GM10248 (cell line): ENCODE results near the gene SNURF.
"Not testable (repeated sequence)": the region's sequence is repeated elsewhere in the genome, so short reads cannot be mapped to it uniquely, and the experiment has no call there.

Experiments
- CTCF ChIA-PET: fragments of 300-600 bp; sonication (Branson Sonifier 250); formaldehyde crosslinking; extraction: SDS; loops from one replicate; lab custom pipeline; 2021; ENCODE audit warnings: antibody characterized with exemption; lab: Yijun Ruan, JAX
- POLR2A ChIA-PET: fragments of 350-650 bp; sonication (Branson Sonifier 250); formaldehyde crosslinking; extraction: SDS; loops from one replicate; lab custom pipeline; 2020; ENCODE audit warnings: antibody characterized with exemption; lab: Yijun Ruan, JAX
- DNase-seq: peaks from one replicate; pipeline ENCODE4 v3.0.0; 2012; ENCODE audit errors: extremely low spot score
- TF ChIP-seq, protein P1 (sequence below): IDR thresholded peaks from 2 replicates; pipeline ENCODE4 v1.5.1; 2012; ENCODE audit warnings: mild to moderate bottlenecking, low read depth; ENCODE audit errors: extremely low read depth, missing control alignments, control extremely low read depth

The SNURF gene

DNA sequence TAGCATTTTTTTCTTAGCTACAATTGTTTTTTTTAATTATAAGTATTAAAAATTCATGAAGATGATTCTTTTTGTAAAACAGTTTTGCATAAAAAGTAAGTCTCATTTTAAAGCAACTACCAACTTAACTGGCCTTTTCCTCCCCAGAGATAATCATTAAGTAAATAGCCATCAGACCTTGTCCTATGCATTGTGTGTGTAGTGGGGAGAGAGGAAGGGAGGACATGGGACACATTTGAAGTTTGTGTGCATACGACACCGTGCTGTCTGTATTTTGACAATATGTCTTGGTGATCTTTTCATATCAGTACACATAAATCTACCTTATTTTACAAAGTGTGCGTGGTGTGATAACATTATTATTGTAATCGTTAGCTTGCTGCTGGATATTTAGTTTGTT, 8.1 kb downstream of the SNURF start:
- no peak for DNase-seq
- TF ChIP-seq, protein P1, sequence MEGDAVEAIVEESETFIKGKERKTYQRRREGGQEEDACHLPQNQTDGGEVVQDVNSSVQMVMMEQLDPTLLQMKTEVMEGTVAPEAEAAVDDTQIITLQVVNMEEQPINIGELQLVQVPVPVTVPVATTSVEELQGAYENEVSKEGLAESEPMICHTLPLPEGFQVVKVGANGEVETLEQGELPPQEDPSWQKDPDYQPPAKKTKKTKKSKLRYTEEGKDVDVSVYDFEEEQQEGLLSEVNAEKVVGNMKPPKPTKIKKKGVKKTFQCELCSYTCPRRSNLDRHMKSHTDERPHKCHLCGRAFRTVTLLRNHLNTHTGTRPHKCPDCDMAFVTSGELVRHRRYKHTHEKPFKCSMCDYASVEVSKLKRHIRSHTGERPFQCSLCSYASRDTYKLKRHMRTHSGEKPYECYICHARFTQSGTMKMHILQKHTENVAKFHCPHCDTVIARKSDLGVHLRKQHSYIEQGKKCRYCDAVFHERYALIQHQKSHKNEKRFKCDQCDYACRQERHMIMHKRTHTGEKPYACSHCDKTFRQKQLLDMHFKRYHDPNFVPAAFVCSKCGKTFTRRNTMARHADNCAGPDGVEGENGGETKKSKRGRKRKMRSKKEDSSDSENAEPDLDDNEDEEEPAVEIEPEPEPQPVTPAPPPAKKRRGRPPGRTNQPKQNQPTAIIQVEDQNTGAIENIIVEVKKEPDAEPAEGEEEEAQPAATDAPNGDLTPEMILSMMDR = no peak
- ChIA-PET POLR2A (no interaction called here), CTCF (interaction anchor here (0.6 kb wide), 1 partner anchor 19 kb away, joined by 3 read pairs; no protein-coding TSS in a partner anchor)

DNA sequence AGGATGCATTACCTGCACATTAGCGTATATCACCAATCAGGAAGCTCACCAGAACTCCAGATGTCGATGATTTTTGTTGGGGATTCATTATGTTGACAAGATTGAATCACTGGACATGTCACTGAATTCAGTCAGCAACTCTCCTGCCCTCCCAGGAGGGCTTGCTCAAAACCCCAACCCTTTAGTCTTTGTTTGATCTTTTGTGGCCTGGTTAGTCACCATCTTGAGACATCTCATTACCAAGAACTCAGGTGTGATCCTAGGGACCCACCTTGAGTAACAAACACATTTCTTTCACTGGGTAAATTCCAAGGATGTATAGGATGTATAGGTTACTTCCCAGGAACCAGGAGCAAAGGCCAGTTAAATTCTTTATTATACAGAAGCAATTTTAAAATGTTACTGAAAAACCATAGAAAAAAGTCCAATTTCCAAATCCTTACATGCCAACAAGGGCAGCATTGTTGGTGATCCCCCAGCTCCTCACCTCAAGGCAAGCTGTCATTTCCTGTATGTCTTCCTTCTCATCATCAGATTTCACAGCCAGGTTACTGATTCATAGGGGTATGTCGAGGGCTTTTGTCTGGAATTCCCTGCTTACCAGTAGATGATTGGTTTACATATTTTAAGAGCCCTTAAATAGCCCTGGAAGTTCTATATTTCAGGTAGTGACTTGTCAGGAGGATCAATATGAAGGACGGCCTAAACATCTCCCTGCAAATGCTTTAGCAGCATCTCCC, 11.7 kb downstream of the SNURF start:
- TF ChIP-seq, protein P1 = no peak
- POLR2A ChIA-PET = no interaction called here
- no peak for DNase-seq
- CTCF ChIA-PET = no interaction called here

DNA sequence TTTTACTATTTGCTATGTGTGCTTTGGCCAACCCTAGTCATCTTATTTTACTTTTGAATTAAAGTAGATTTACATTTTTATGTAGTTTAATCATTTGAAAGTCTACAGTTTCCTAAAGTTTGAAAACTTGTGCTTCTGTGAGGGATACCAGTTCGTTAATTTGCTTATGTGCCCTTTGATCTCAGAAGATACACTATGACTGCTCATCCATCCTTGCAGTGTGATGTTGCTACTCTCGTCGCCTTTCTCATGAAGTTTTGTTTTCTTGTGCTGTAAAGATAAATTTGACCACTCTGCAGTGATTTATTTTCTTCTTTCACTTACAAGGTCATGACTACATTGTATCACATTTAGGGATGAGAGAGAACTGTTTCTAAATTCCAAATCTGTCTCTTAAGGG, 16.3 kb downstream of the SNURF start:
- POLR2A ChIA-PET = no interaction called here
- TF ChIP-seq, protein P1 = no peak
- DNase-seq = no peak
- CTCF ChIA-PET = no interaction called here

DNA sequence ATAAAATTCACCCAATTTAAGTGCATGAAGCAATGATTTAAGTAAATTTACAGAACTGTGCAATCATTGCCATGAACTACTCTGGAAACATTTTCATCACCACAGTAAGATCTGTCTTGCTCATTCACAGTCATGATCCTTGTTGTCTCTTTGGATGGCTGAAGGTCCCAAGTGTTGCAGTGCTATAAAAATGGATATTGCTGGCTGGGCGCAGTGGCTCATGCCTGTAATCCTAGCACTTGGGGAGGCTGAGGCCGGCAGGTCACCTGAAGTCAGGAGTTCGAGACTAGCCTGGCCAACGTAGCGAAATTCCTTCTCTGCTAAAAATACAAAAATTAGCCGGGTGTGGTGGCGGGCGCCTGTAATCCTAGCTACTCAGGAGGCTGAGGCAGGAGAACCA, 17.0 kb downstream of the SNURF start:
- DNase-seq = no peak
- POLR2A ChIA-PET = no interaction called here
- CTCF ChIA-PET = no interaction called here

DNA sequence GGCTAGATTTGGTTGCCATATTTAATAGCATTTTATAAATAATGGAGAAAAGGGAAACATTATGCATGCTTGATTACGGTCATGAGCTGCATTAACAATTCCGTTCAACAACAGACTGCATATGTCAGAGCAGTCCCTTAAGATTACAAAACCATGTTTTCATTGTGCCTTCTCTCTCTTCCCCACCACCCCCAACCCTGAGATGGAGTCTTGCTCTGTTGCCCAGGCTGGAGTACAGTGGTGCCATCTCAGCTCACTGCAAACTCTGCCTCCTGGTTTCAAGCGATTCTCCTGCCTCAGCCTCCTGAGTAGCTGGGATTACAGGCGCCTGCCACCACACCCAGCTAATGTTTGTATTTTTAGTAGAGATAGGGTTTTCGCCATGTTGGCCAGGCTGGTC, 17.9 kb downstream of the SNURF start:
- CTCF ChIA-PET, DNase-seq, POLR2A ChIA-PET: not testable (repeated sequence)

More for the DNA sequence above, 17.0 kb downstream of the SNURF start:
- TF ChIP-seq, protein P1 = no peak

DNA sequence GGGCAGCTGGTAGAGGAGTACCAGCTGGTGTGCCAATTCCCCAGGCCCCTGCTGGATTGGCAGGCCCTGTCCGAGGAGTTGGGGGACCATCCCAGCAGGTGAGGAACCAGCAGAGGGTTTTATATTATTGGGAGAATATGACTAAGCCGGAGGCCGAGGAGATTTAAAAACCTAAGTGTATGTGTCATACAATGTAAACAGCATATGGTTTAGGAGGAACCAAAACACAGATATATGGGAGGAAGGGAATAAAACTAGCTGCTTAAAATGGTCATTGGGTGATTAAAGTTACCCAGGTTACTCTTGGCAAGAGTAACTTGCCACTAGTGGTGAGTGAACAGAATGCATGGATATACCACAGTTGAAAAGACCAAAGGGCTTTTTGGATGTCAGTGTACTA, 22.1 kb downstream of the SNURF start:
- TF ChIP-seq, protein P1 = no peak

DNA sequence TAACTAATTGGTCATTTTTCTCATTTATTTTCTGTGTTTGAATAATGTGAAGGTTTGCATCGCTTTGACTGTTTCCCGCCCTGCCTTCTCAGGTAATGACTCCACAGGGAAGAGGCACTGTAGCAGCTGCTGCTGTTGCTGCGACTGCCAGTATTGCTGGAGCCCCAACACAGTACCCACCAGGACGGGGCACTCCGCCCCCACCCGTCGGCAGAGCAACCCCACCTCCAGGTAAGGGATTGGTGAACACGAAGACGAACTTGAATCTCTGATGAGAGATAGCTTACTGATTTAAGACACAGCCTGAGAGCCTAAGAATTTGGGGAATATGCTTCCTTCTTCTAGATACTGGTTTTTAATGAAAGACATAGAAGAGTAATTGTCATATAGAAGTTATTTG, 22.9 kb downstream of the SNURF start:
- DNase-seq = no peak
- ChIA-PET POLR2A (no interaction called here), CTCF (interaction anchor here (1.0 kb wide), 1 partner anchor 27 kb away, joined by 3 read pairs; no protein-coding TSS in a partner anchor)
- TF ChIP-seq, protein P1 = no peak

More for the DNA sequence above, 22.1 kb downstream of the SNURF start:
- DNase-seq = no peak
- CTCF ChIA-PET = no interaction called here
- POLR2A ChIA-PET = no interaction called here
